ENCODE measurements around the gene RABAC1. TPM values are rescaled to one million over a fixed set of nuclear protein-coding genes. Genes with fewer than 3 reads are reported as not detected.
"Not testable (repeated sequence)": the region's sequence is repeated elsewhere in the genome, so short reads cannot be mapped to it uniquely, and the experiment has no call there.

Gene RABAC1, protein sequence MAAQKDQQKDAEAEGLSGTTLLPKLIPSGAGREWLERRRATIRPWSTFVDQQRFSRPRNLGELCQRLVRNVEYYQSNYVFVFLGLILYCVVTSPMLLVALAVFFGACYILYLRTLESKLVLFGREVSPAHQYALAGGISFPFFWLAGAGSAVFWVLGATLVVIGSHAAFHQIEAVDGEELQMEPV
- 81.7 and 90.6 TPM in 2 replicates for total RNA-seq

DNA sequence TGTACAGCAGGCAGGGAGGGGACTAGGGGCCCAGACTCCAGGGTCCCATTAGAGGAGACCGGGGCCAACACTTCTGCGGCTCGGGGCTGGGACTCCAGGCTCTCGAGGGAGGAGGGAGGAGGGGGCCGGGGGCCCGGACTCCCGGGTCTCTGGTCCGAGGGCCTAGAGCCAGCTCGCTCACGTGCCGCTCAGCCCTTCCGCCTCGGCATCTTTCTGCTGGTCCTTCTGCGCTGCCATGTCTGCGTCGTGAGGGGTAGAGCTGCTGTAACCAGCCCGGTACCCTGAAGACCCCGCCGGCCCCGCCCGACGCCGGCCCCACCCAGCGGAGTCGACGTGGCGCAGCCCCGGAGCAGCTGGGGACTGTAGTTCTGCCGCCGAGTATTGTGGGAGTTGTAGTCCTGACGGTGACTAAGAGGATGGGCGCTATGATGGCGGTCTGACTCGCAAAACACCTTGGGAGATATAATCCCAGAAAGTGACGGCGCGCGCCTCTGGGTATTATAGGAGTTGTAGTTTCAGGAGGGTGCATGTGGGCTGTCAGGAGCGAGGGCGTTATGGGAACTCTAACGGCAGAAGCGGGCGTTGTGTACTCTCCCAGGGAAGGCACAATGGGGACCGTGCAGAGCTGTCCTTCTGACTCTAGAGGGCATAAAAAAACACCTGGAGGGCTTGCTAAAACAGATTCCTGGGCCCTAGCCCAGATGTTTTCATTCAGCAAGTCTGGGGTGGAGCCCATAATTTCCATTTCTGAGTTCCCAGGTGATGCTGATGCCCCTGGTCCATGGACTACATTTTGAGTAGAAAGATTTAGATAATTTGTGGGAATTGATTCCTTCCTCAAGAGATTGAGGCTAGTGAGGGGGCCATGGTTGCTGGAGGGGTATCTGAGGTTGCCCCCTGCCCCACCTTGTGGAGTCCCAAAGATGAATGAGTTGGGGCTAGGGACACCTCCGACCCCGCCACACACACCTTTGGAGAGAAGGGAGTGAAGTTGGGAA is at the start of gene RABAC1:
Gene RABAC1, minus strand, starts transcription at position 266 of the 998 bp plus-strand sequence. Its CDS starts 29 bp downstream, at position 237.
- intact Hi-C loops (cut with micrococcal nuclease), result loop anchor here (1.0 to 5.0 kb wide), 13 partner anchors 8 to 427 kb away; partner anchors contain the start of genes ATP1A3 and ERF

DNA sequence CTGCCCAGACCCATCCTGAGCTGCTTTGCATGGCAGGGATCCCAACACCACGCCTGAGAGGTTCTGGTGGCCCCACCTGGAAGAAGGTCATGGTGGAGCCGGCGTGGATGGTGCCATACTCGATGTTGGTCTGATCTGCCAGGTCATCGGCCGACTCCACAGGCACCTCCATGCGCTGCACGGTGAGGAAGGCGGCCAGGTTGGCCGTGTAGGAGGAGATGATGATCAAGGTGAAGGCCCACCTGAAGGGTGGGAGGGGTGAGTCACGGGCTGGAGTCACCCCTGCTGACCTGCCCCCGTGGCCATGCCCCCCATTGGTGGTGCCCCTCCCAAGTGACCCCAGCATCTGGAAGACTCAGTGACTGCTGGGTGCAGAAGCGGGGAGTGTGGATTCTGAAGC is 47.4 kb upstream of the RABAC1 start:
- intact Hi-C loops (cut with micrococcal nuclease), result no loop called here

DNA sequence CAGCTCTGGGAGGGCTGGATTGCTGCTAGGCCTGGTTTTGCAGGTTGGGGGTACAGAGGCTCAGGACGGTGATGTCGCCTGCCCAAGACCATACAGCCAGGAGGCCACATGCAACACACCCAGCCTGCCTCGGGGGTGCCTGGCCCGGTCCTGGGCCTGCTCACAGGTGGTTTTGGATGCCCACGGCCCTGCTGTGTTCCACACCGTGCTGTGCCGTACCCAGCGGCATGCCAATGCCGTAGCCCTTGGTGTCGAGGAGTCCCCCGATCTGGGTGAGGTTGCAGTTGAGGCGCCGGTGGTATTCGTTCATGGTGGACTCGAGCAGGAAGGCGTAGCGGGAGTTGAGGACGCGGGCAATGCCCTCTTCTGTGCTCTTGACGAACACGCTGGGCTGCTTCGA is 46.4 kb upstream of the RABAC1 start:
- intact Hi-C loops (cut with micrococcal nuclease), result no loop called here

DNA sequence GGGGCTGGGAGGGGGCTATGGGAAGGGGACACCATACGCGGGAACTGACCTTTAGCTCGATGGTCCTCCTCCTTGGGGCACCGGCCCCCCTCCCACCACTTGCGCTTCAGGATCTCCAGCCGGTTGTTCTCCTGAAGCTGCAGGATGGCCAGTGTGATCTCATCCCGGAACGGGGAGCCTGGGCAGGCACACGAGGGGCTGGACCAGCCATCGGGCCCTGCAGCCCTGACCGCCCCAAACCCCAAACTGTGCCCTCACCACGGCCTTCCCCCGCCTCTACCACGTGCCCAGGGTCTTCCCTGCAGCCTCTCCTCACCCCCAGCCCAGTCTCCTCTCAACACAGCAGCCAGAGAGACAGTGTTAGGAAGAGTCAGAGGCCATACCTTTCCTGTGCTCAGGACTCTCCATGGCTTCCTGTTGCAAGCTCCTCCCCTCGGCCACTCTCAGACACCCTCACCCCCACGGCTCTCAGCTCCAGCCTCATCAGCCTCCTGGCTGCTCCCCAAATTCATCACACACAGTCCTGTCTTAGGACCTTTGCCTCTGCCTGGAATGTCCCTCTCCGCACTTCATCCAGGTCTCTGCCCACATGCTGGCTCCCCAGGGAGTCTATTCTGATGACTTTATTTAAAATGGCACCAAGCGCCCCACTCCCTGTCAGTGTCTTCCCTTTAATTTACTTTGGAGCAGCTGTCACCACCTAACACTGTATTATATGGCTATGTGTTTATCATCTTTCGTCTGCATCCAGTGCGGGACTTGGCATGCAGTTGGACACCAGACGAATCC is 44.6 kb upstream of the RABAC1 start:
- intact Hi-C loops (cut with micrococcal nuclease), result no loop called here

DNA sequence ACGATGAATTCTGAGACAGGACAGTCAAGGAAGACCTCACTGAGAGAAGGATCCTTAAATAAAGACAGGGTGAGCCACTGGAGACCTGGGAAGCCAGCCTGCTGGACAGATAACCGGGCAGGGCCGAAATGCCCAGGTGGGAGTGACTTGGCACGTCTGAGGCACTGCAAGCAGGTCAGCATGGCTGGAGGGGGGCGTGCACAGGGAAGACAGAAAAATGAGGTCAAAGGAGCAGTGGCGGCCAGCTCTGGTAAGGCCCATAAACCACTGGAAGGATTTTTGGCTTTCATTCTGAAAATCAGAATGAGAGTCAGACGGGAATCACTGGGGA is 40.7 kb upstream of the RABAC1 start:
- intact Hi-C loops (cut with micrococcal nuclease), result no loop called here

DNA sequence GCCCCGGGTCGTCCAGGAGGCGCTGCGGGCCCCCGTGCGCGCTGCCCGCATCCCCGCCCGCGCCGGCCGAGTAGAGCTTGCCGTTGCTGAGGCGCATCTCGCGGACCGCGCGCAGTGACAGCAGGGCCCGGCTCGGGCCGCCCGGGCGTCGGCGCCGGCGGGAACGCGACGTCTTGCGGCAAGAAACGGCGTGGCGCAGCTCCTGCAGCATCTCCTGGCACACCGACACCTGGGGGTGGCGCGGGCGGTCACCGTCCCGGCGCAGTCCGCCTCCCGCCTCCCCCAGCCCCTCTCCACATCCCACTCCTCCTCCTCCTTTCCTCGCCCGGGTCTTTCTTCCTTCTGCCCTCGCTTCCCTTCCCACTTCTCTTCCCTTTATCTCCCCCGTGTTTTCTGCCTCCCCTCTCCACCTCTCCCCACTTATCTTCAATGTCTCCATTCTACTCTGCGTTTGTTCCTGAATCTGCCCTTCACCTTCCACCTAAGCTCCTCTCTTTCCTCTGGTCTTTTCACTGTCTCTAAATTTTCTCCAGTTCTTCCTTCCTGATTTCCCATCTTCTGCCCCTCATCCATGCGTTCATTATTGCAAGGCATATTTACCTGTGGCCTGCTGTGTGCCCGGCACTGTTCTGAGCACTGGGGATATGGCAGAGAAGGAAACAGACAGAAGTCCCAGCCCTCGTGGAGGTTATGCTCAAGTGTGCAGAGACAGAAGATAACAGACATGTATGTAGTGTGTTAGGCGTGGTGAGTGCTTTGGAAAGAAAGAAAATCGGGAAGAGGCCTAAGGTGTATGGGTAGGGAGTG is 40.2 kb upstream of the RABAC1 start:
- intact Hi-C loops (cut with micrococcal nuclease), result no loop called here

DNA sequence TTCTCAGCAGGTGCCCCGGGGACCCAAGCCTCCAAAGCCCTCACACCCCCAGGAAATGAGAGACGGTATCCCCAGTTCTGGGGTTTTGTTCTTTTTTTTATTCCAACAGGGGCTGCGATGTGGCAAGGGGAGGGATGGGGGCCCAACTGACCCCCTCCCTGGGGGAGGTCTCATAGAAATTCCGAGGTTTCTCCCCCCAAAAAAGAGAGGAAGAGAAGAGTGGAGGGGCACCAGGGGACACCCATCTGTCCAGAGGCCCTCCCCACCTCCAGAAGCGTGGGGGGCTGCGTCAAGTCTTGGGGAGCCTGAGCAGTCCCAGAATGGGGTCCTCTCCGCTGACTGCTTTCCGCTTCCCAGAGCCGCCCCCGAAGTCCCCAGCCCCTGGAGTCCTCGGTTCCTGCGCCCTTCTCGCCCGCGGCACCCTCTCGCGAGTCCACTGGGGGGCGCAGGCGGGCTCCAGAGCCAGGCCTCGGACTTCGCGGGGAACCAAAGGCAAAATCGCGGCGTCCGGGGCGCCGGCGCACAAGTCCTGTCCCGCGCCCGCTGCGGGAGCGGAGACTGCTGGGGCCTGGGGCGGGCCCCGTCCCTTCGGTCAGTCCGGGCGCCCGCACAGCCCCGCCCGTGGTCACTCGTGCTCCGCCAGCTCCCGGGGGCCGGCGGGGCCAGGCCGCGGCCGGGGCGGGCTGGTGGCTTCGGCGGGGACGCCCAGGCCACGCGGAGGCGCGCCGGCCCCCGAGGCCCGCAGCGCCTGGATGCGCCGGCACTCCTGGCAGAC is 39.3 kb upstream of the RABAC1 start:
- intact Hi-C loops (cut with micrococcal nuclease), result no loop called here

DNA sequence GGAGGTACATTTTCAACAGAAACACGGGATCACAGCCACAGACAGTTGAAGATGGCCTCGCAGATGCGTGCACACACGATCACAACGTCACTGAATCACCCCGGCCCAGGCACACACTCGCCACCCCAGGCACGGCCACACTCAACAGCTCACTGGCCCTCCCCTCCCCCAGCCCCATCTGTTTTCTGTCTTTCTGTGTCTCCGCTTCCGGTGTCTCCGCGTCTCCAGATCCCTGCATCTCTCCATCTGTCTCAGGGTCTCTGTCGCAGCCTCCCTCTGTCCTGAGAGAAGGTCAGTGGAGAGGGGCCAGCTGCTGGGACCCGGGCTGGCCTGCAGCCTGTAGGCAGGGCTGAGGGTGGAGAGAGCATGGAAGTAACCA is 38.7 kb upstream of the RABAC1 start:
- intact Hi-C loops (cut with micrococcal nuclease), result loop anchor here (1.0 kb wide), 1 partner anchor 36 kb away; no protein-coding TSS in a partner anchor

DNA sequence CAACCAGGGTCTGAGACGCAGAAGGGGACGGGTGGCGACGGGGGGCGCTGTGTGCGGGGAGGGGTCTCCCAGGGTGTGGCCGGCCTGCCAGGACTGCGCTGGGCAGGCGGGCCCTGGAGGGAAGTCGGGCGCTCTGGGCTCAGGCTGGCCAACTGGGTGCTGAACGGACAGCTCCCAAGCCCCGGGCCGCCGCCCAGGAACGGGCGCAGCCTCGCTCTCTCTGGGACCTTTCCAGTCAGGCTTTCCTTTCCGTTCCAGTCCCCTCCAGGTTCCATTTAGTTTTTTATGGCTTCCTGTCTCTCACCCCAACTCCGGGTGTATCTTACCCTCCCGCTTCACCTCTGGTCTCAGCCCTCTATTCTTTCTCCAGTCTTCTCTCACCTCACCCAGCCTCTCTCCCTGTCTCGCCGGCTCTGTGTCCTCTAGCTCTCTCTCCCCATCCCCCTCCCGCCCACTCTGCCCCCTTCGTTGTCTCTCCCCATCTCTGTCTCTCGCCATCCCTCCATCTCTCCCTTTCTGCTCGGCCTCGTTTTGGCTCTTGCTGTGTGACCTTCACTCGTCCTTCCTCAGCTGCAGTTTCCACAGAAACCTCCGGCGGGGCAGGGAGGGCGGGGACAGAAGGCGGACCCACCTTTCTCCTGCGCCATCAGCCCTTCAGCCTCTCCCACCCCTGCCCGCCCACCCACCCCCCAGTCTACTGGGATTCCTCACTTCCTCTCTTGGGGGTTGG is 38.2 kb upstream of the RABAC1 start:
- intact Hi-C loops (cut with micrococcal nuclease), result loop anchor here (1.0 kb wide), 1 partner anchor 37 kb away; no protein-coding TSS in a partner anchor

DNA sequence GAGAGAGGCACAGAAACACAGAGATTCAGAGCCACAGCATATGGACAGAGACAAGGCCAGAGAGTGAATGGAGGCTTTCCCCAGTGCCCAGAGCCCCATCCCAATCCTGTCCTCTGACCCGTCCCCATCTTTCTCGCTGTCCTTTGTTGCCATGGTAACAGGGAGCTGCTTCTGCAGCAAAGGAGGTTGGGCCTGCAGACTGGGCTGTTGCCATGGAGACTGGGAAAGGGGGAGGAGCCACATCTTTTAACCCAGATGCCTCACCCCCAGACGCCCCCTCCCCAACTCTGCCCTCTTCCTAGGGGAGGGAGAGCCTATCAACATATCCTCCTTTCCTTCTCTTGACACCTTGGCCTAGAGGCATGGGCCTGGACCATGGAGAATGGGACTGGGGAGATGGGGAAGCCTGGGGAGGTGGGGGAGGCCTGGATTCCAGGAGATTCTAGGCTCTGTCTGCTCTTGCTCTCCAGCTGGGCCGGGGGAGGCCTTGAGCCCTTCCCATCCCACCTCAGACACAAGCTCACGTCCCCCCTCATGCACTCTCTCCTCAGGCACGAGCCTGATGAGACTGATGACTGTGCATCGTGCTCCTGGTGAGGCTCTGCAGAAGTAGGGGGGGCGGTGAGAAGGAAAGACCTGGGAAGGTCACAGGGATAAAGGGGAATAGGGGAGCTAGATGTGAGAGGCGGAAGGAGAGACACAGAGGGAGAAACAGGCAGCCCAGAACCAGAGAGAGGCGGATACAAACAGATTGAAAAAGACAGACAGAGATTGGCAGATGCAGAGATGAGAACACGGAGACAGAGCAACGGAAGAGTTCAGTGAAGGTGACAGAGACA is 37.1 kb upstream of the RABAC1 start:
- intact Hi-C loops (cut with micrococcal nuclease), result no loop called here

DNA sequence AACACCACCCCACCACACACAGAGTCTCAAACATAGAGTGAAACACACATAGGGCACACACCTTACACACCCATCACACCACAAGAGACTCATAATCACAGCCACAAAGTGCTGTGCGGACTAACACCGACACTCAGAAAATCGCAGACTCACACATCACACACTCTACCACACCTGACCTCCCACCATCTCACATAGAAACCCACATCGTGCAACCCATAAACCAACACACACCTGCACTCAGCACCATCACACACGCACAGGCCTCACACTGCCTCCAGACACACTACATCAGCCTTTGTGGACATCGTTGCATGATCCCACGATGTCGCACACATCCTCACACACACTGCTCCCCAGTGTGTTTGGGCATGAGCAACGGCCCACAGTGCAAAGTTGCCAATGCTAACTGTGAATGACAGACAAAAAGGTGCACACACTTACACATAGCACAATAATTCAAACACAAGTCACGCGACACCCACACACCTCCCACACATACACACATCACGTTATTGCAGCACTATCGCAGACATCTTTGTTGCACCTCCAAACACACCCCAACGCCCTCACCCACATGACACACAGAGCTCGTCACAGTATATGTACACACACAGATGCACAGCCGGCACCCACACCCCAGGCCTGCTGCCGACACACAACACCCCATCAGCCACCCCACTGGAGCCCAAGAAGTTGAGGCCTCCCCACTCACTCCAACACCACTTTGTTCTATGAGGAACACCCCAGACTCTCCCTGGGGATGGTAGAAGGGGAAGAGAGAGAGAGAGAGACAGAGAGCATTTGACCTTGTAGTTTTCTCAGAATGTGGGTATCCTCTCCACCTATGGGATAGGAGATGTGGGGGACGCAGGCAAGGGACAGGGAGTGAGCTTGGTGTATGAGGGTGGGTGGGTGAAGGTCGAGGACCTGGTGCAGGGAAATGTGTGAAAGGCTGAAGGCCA is 36.2 kb upstream of the RABAC1 start:
- intact Hi-C loops (cut with micrococcal nuclease), result loop anchor here (1.0 kb wide), 2 partner anchors 36 to 135 kb away; partner anchors contain the start of genes RABAC1 and RPS19

DNA sequence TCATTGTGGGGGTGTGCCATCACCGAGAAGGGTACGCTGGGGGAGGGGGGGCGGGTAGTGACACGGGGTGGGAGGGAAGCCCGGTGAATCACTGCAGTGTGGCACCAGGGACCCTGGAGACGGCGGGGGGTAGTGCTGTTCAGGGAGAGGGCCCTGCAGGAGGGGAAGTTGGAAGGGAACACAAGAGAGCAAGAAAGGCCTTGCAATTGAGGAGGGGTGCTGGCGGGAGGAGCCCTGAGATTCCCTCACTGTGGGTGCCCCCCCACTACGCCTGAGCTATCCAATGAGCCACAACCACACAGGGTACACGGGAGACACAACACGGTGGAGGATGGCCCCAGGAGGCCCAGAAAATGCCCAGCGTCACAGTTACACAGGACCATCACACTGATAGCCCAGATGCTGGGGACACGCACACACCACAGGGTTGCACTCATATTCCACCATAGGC is 35.4 kb upstream of the RABAC1 start:
- intact Hi-C loops (cut with micrococcal nuclease), result loop anchor here (1.0 kb wide), 2 partner anchors 35 to 134 kb away; partner anchors contain the start of genes RABAC1 and RPS19

DNA sequence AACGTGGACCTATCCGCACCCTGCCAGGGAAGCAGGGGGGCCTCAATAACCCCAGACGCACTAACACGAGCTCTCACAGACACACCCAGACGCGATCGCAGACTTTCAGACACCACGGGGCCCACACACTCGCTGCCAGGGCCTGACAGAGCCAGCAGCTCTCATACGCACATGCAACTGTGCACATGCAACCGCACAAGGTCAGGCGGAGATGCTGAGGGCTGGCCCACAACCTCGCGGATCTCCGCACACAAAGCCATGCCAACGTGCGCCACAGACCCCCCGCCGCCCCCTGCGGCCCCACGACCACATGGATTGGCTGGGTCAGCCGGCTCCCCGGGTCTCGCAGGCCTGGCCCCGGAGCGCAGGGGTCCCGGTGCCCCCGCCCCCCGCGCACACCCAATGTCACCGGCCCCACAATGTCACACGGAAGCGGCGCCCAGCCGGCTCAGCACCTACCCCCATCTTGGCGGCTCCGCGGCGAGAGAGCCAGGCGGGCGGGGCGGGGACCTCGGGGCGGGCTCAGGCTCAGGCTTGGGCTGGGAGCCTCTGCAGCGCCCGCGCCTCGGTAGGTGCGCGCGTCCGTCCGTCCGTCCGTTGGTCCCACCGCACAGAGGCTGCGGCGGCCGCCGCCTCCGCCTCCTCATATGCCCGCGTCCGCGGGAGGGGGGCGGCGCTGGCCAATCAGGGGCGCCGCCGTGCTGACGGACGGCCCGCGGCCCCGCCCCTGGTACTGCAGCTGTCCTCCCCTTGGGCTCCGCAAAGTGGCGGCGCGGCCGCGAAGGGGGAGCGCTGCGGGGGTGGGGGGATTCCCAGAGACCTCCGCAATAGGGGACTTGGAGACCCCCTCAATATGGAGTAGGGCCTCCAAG is 34.7 kb upstream of the RABAC1 start, which contains the start of gene ATP1A3:
Gene ATP1A3, minus strand, starts transcription at position 619 of the 872 bp plus-strand sequence. Its CDS starts 154 bp downstream, at position 465.
- intact Hi-C loops (cut with micrococcal nuclease), result loop anchor here (1.0 kb wide), 2 partner anchors 35 to 134 kb away; partner anchors contain the start of genes RABAC1 and RPS19

DNA sequence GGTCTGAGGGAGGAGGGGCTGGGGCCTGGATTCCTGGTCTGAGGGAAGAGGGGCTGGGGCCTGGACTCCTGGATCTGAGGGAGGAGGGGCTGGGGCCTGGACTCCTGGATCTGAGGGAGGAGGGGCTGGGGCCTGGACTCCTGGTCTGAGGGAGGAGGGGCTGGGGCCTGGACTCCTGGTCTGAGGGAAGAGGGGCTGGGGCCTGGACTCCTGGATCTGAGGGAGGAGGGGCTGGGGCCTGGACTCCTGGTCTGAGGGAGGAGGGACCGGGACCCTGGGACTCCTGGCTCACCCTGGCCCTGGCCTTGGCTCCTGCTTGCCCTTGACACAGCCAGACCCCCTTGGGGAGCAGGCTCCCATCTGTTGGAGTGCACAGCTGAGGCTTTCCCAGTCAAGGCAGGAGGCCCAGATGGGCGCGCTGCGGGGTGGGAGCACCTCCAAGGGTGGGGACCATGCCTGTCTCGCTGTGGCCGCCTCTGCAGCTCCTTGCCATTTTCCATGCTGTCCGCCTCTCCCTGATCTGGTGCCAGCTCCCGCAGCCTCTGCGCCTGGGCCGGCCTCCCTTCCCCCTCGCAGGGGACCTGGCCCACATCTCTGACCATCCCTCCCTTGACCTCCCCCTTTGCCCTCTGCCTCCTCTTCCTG is 32.9 kb upstream of the RABAC1 start:
- intact Hi-C loops (cut with micrococcal nuclease), result not testable (repeated sequence)

DNA sequence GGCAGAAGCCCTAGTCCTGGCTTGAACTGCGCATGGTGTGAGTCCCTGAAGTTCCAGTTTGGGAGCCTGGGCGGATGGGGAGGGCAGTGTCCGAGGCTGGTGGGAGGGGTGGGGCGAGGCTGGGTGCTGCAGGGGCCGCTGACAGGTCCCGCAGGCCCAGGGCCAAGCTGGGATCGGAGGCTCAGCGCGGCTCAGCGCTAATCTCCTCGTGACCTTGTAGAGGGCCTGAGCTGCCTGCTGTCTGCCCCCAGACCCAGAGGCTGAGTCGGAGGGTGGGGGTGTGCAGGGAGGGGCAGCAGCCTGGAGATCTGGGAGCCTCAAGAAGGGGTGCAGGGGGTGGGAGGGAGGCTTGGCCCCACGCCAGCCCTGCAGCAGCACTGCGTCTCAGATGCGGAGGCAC is 31.9 kb upstream of the RABAC1 start:
- intact Hi-C loops (cut with micrococcal nuclease), result no loop called here
